HepG2 (cell line): ENCODE measurements around the gene AGAP1. TPM values are rescaled to one million over a fixed set of nuclear protein-coding genes. Genes with fewer than 3 reads are reported as not detected.

ENCODE experiments used
- ATAC-seq: fragments of 200-7000 bp; cut with Tn5 transposase; 3 replicates; pipeline ENCODE4 v1.9.1; 2020; ENCODE audit warnings: mild to moderate bottlenecking, moderate library complexity
- BruUV-seq: library from RNA; stranded (reverse); fragments of 400-500 nt; replicated peaks from 2 replicates; lab custom pipeline; 2021; lab: Mats Ljungman, UMichigan
- CTCF ChIA-PET: fragments of 300-600 bp; formaldehyde crosslinking; extraction: SDS; loops from one replicate; lab custom pipeline; 2021; ENCODE audit warnings: low total read pairs, inconsistent platforms, low intra/inter-chr PET ratio; lab: Yijun Ruan, JAX
- POLR2A ChIA-PET: fragments of 350-600 bp; sonication (Branson Sonifier 250); formaldehyde crosslinking; loops from one replicate; lab custom pipeline; 2020; ENCODE audit warnings: antibody characterized with exemption, inconsistent platforms; lab: Yijun Ruan, JAX
- DNase-seq: peaks from one replicate; pipeline ENCODE4 v3.0.0-alpha.2; 2015; ENCODE audit warnings: low spot score
- FAIRE-seq: peaks from 3 replicates; lab custom pipeline; 2011; peaks lifted over from hg19 to GRCh38; lab: Jason Lieb, UNC
- H2AFZ ChIP-seq: one replicate; pipeline ENCODE4 v1.6.1; 2011; ENCODE audit warnings: low read length, inconsistent platforms
- H3K27ac ChIP-seq: fragments of 300-600 bp; 3 replicates; pipeline ENCODE4 v1.8.0; 2011; ENCODE audit warnings: mixed run types, mild to moderate bottlenecking, mixed read lengths, low read length, inconsistent platforms; ENCODE audit not compliant: insufficient read depth; ENCODE audit errors: extremely low read length
- H3K27me3 ChIP-seq, 2 experiments: fragments of 200-600 bp in 1 of 2; 2 replicates in 1 of 2; 3 replicates in 1 of 2; pipeline versions ENCODE4 v1.6.0 to v1.8.0; 2011; ENCODE audit warnings: low read length in 2 of 2, mild to moderate bottlenecking in 2 of 2, moderate library complexity in 2 of 2, inconsistent platforms in 1 of 2; ENCODE audit not compliant: insufficient read depth in 2 of 2, control insufficient read depth in 1 of 2
- H3K36me3 ChIP-seq, 2 experiments: fragments of 200-600 bp in 1 of 2; replicated peaks in 1 of 2; 2 replicates in 1 of 2; 3 replicates in 1 of 2; pipeline versions ENCODE4 v1.5.1 to v1.8.0; 2011; ENCODE audit warnings: low read length in 2 of 2, inconsistent platforms in 1 of 2; ENCODE audit not compliant: insufficient read depth in 2 of 2, control insufficient read depth in 1 of 2
- H3K4me1 ChIP-seq: 2 replicates; pipeline ENCODE4 v1.5.1; 2012; ENCODE audit warnings: low read length, inconsistent platforms; ENCODE audit not compliant: insufficient read depth
- H3K4me2 ChIP-seq: 2 replicates; pipeline ENCODE4 v1.6.0; 2011; ENCODE audit warnings: low read depth, low read length, inconsistent platforms
- H3K4me3 ChIP-seq, 3 experiments: fragments of 200-600 bp in 1 of 3; sonication (generic), shearing (Covaris generic) in 1 of 3; replicated peaks in 1 of 3; 2 replicates each; pipeline ENCODE4 v1.5.1; 2011 to 2016; ENCODE audit warnings: low read length in 3 of 3, inconsistent platforms in 2 of 3, low read depth in 2 of 3, mild to moderate bottlenecking in 2 of 3, control low read depth in 1 of 3, mixed read lengths in 1 of 3; ENCODE audit not compliant: insufficient read depth in 1 of 3
- H3K79me2 ChIP-seq: one replicate; pipeline ENCODE4 v1.6.1; 2011; ENCODE audit warnings: low read length, inconsistent platforms; ENCODE audit not compliant: insufficient read depth
- H3K9ac ChIP-seq: 2 replicates; pipeline ENCODE4 v1.6.0; 2011; ENCODE audit warnings: mild to moderate bottlenecking, low read depth, low read length, inconsistent platforms; ENCODE audit not compliant: insufficient read depth
- H3K9me3 ChIP-seq: 2 replicates; pipeline ENCODE4 v1.5.1; 2012; ENCODE audit warnings: mild to moderate bottlenecking, low read length
- H4K20me1 ChIP-seq: 2 replicates; pipeline ENCODE4 v1.6.0; 2011; ENCODE audit warnings: inconsistent platforms, mild to moderate bottlenecking, low read length, moderate library complexity; ENCODE audit not compliant: insufficient read depth
- IKZF4 ChIP-seq: sonication (generic); formaldehyde crosslinking; IDR thresholded peaks from 2 replicates; pipeline ENCODE4 v1.5.1; 2020; ENCODE audit warnings: borderline replicate concordance, mild to moderate bottlenecking, low read depth, missing genetic modification reagents; ENCODE audit errors: not compliant biosample characterization
- KDM5A ChIP-seq: fragments of 200-600 bp; sonication (generic); IDR thresholded peaks from 2 replicates; pipeline ENCODE4 v1.7.0; 2018; ENCODE audit warnings: antibody characterized with exemption, mild to moderate bottlenecking, low read length, borderline replicate concordance
- MAZ ChIP-seq, 2 experiments: sonication (generic) in 1 of 2; formaldehyde crosslinking in 1 of 2; IDR thresholded peaks; 2 replicates each; pipeline versions ENCODE4 v1.5.0 to v1.6.1; 2012 to 2020; ENCODE audit warnings: low read depth in 2 of 2, mild to moderate bottlenecking in 2 of 2, borderline replicate concordance in 1 of 2, improper control_type of control experiment in 1 of 2, low read length in 1 of 2, missing genetic modification reagents in 1 of 2, moderate library complexity in 1 of 2
- PAX8 ChIP-seq: sonication (generic); formaldehyde crosslinking; IDR thresholded peaks from 2 replicates; pipeline ENCODE4 v1.8.0; 2022; ENCODE audit warnings: mild to moderate bottlenecking, missing genetic modification reagents, borderline replicate concordance
- PCBP1 ChIP-seq: fragments of 200-400 bp; formaldehyde crosslinking; IDR thresholded peaks from 2 replicates; pipeline ENCODE4 v1.6.1; 2017; ENCODE audit warnings: mild to moderate bottlenecking, low read depth, low read length, borderline replicate concordance
- SPEN ChIP-seq: sonication (generic); formaldehyde crosslinking; IDR thresholded peaks from 2 replicates; pipeline ENCODE4 v1.5.1; 2020; ENCODE audit warnings: low read depth, mild to moderate bottlenecking, missing genetic modification reagents
- SRF ChIP-seq: IDR thresholded peaks from 2 replicates; pipeline ENCODE4 v1.6.1; 2011; ENCODE audit warnings: mild to moderate bottlenecking, low read depth, low read length, moderate library complexity
- SSRP1 ChIP-seq: IDR thresholded peaks from 2 replicates; pipeline ENCODE4 v1.6.1; 2016; ENCODE audit warnings: control low read depth
- ZBTB21 ChIP-seq: sonication (generic); formaldehyde crosslinking; IDR thresholded peaks from 2 replicates; pipeline ENCODE4 v1.4.0; 2020; ENCODE audit warnings: missing genetic modification reagents
- ZNF468 ChIP-seq: sonication (generic); formaldehyde crosslinking; IDR thresholded peaks from 2 replicates; pipeline ENCODE4 v1.8.0; 2022; ENCODE audit warnings: mild to moderate bottlenecking, moderate library complexity, missing genetic modification reagents
- WGBS: methylation state at CpG from one replicate; pipeline ENCODE4 v1.1.6; 2017; ENCODE audit warnings: low lambda C conversion rate; 5-methylcytosine and 5-hydroxymethylcytosine counted together
- in situ Hi-C: cut with HindIII; loops from 2 replicates; pipeline ENCODE4 v1.10.0; 2017; ENCODE audit warnings: low pct_unique_long_range_greater_than_20kb; ENCODE audit not compliant: extremely low pct_ligation_motif_present
- intact Hi-C: fragments of 100-400 bp; cut with micrococcal nuclease; formaldehyde crosslinking; loops from one replicate; pipeline ENCODE4 v1.10.0; 2022; ENCODE audit not compliant: unreplicated experiment
- polyA plus RNA-seq, 8 experiments: library from polyadenylated mRNA; depleted of rRNA in 3 of 8; stranded (reverse) in 7 of 8; unstranded in 1 of 8; fragments of >200 nt; fragmentation: Illumina TruSeq in 4 of 8; extraction: Trizol in 4 of 8; gene quantifications; 2 replicates each; pipeline versions ENCODE4 v1.2.1 to v1.2.3, GENCODE V29; 2011 to 2016; ENCODE audit warnings: low read depth in 4 of 8, missing spikeins in 1 of 8, mixed read lengths in 1 of 8; ENCODE audit not compliant: insufficient read depth in 1 of 8
- total RNA-seq, 5 experiments: library from RNA; depleted of rRNA; stranded (reverse); fragments of >200 nt; fragmentation: Illumina TruSeq; extraction: Trizol; gene quantifications; 2 replicates each; pipeline ENCODE4 v1.2.3, GENCODE V29; 2016; ENCODE audit warnings: low read depth in 1 of 5
- TF ChIP-seq, protein P1 (sequence below): sonication (generic); formaldehyde crosslinking; conservative IDR thresholded peaks from 2 replicates; pipeline ENCODE4 v1.4.0; 2020; ENCODE audit warnings: mild to moderate bottlenecking, missing genetic modification reagents, moderate library complexity
- TF ChIP-seq, protein P2 (sequence below): sonication (generic); formaldehyde crosslinking; IDR thresholded peaks from 2 replicates; pipeline ENCODE4 v1.4.0; 2020; ENCODE audit warnings: missing genetic modification reagents

The AGAP1 gene
- total and polyA plus RNA-seq, 2 of the 13 experiments (the other 11 are each of a cell fraction or from before 2014, with no cell fraction given) = 21.2 to 32.7 TPM

DNA sequence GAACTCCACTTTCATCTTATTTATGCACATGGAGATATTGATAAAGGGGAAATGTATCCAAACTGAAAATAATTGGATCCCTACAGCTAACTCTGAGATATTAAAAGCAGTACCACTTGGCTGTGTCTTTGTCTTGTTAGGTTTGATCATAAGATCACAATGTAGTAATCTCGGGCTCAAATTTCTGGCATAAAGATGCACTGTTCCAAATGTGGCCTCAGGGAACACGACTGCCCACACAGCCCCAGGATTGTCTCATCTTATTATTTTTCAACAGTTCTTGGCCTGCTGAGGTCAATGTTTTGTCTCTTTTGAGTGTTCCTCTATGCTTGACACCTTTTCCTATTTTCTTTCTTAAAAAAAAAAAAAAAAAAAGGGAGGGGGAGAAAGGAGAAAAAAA, 560.3 kb downstream of the AGAP1 start:
- in situ Hi-C loops (no loop called here), intact Hi-C loops (no loop called here)
- Histone ChIP-seq H3K27me3 (no peaks in the 10 kb centered on the region), H3K36me3 (peaks cover under 1 to 26% of the 10 kb centered on the region in 2 experiments; a peak in 4 of 5 replicates), H3K27ac (no peak overlapping the region), H3K4me3 (no peak overlapping the region), H3K4me1 (no peaks in the 10 kb centered on the region), H2AFZ (no peak overlapping the region), H4K20me1 (no peaks in the 10 kb centered on the region), H3K79me2 (no peaks in the 10 kb centered on the region), H3K9ac (no peak overlapping the region), H3K4me2 (no peak overlapping the region), H3K9me3 (no peaks in the 10 kb centered on the region)
- FAIRE-seq (no peak), DNase-seq (no peak), ATAC-seq (no peak)
- no TSS peak for BruUV-seq
- WGBS = 99% methylated on average over 2 of the region's 2 CpGs
- CTCF ChIA-PET = no interaction called here
- POLR2A ChIA-PET = no interaction called here
- no peak for TF ChIP-seq PAX8 (CRISPR knock-in tag)
- TF ChIP-seq ZNF468 = no peak
- TF ChIP-seq, protein P1, sequence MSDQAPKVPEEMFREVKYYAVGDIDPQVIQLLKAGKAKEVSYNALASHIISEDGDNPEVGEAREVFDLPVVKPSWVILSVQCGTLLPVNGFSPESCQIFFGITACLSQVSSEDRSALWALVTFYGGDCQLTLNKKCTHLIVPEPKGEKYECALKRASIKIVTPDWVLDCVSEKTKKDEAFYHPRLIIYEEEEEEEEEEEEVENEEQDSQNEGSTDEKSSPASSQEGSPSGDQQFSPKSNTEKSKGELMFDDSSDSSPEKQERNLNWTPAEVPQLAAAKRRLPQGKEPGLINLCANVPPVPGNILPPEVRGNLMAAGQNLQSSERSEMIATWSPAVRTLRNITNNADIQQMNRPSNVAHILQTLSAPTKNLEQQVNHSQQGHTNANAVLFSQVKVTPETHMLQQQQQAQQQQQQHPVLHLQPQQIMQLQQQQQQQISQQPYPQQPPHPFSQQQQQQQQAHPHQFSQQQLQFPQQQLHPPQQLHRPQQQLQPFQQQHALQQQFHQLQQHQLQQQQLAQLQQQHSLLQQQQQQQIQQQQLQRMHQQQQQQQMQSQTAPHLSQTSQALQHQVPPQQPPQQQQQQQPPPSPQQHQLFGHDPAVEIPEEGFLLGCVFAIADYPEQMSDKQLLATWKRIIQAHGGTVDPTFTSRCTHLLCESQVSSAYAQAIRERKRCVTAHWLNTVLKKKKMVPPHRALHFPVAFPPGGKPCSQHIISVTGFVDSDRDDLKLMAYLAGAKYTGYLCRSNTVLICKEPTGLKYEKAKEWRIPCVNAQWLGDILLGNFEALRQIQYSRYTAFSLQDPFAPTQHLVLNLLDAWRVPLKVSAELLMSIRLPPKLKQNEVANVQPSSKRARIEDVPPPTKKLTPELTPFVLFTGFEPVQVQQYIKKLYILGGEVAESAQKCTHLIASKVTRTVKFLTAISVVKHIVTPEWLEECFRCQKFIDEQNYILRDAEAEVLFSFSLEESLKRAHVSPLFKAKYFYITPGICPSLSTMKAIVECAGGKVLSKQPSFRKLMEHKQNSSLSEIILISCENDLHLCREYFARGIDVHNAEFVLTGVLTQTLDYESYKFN (CRISPR knock-in tag) = no peak
- no peak for TF ChIP-seq SPEN (CRISPR knock-in tag)
- no peak for TF ChIP-seq PCBP1
- TF ChIP-seq, protein P2, sequence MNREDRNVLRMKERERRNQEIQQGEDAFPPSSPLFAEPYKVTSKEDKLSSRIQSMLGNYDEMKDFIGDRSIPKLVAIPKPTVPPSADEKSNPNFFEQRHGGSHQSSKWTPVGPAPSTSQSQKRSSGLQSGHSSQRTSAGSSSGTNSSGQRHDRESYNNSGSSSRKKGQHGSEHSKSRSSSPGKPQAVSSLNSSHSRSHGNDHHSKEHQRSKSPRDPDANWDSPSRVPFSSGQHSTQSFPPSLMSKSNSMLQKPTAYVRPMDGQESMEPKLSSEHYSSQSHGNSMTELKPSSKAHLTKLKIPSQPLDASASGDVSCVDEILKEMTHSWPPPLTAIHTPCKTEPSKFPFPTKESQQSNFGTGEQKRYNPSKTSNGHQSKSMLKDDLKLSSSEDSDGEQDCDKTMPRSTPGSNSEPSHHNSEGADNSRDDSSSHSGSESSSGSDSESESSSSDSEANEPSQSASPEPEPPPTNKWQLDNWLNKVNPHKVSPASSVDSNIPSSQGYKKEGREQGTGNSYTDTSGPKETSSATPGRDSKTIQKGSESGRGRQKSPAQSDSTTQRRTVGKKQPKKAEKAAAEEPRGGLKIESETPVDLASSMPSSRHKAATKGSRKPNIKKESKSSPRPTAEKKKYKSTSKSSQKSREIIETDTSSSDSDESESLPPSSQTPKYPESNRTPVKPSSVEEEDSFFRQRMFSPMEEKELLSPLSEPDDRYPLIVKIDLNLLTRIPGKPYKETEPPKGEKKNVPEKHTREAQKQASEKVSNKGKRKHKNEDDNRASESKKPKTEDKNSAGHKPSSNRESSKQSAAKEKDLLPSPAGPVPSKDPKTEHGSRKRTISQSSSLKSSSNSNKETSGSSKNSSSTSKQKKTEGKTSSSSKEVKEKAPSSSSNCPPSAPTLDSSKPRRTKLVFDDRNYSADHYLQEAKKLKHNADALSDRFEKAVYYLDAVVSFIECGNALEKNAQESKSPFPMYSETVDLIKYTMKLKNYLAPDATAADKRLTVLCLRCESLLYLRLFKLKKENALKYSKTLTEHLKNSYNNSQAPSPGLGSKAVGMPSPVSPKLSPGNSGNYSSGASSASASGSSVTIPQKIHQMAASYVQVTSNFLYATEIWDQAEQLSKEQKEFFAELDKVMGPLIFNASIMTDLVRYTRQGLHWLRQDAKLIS (CRISPR knock-in tag) = no peak
- no peak for TF ChIP-seq SSRP1 (CRISPR knock-in tag)
- no peak for TF ChIP-seq IKZF4
- TF ChIP-seq ZBTB21 (CRISPR knock-in tag) = no peak
- TF ChIP-seq SRF = no peak
- TF ChIP-seq MAZ (IDR thresholded peaks at IDR 0.05; ENCODE audit: borderline replicate concordance, low read depth, low read length) = no peak
- TF ChIP-seq MAZ (CRISPR knock-in tag; IDR thresholded peaks at IDR 0.05; ENCODE audit: low read depth) = no peak
- no peak for TF ChIP-seq KDM5A
- TF ChIP-seq, all 625 proteins: peak for 0
